A549 (cell line): ENCODE data around the gene OR6N2. TPM values are rescaled to one million over a fixed set of nuclear protein-coding genes. Genes with fewer than 3 reads are reported as not detected.

Experiments used
- ATAC-seq, 2 experiments: fragments of 200-7000 bp in 1 of 2; fragments of >200 bp in 1 of 2; cut with Nextera tagmentation in 1 of 2; cut with Tn5 transposase in 1 of 2; 3 replicates each; pipeline versions ENCODE4 v1.8.0 to v1.9.1; 2018 to 2020; ENCODE audit warnings: mild to moderate bottlenecking in 1 of 2, moderate library complexity in 1 of 2
- CTCF ChIA-PET: fragments of 300-600 bp; sonication (Branson Sonifier 250); formaldehyde crosslinking; extraction: SDS; loops from one replicate; lab custom pipeline; 2021; ENCODE audit warnings: antibody characterized with exemption, inconsistent platforms; lab: Yijun Ruan, JAX
- POLR2A ChIA-PET: fragments of 350-600 bp; formaldehyde crosslinking; extraction: SDS; loops from one replicate; lab custom pipeline; 2021; ENCODE audit warnings: antibody characterized with exemption, inconsistent platforms; lab: Yijun Ruan, JAX
- DNase-seq, 2 experiments: peaks; one replicate each; pipeline versions ENCODE4 v3.0.0 to v3.0.0-alpha.2; 2011 to 2016; ENCODE audit warnings: low read depth in 1 of 2, low spot score in 1 of 2
- FAIRE-seq: peaks from 2 replicates; lab custom pipeline; 2011; peaks lifted over from hg19 to GRCh38; lab: Jason Lieb, UNC
- H3K27ac ChIP-seq, 2 experiments: fragments of >200 bp; sonication (Bioruptor Twin); formaldehyde crosslinking; 3 replicates each; pipeline ENCODE4 v1.5.1; 2016 to 2017
- H3K4me1 ChIP-seq: fragments of >200 bp; sonication (Bioruptor Twin); formaldehyde crosslinking; 3 replicates; pipeline ENCODE4 v1.6.1; 2016
- H3K4me2 ChIP-seq: fragments of >200 bp; sonication (Bioruptor Twin); formaldehyde crosslinking; 3 replicates; pipeline ENCODE4 v1.6.1; 2016
- H3K4me3 ChIP-seq: fragments of >200 bp; sonication (Bioruptor Twin); formaldehyde crosslinking; 3 replicates; pipeline ENCODE4 v1.5.1; 2016
- H3K9me3 ChIP-seq: fragments of >200 bp; sonication (Bioruptor Twin); formaldehyde crosslinking; 3 replicates; pipeline ENCODE4 v1.6.1; 2016
- BHLHE40 ChIP-seq: IDR thresholded peaks from 2 replicates; pipeline ENCODE4 v1.6.1; 2012; ENCODE audit warnings: low read depth, low read length, inconsistent platforms
- CEBPB ChIP-seq, 2 experiments: fragments of >200 bp in 1 of 2; sonication (Bioruptor Twin) in 1 of 2; formaldehyde crosslinking in 1 of 2; IDR thresholded peaks; 2 replicates each; pipeline ENCODE4 v1.6.1; 2012 to 2016
- CHD4 ChIP-seq: fragments of 200-600 bp; sonication (generic); IDR thresholded peaks from 2 replicates; pipeline ENCODE4 v1.6.1; 2016; ENCODE audit warnings: antibody characterized with exemption, mild to moderate bottlenecking, borderline replicate concordance
- EP300 ChIP-seq, 2 experiments: fragments of >200 bp; sonication (Bioruptor Twin); formaldehyde crosslinking; IDR thresholded peaks; 2 replicates in 1 of 2; 3 replicates in 1 of 2; pipeline ENCODE4 v1.6.1; 2016 to 2017
- FOSL2 ChIP-seq, 2 experiments: fragments of 450-650 bp in 1 of 2; fragments of >200 bp in 1 of 2; sonication (Bioruptor Twin) in 1 of 2; formaldehyde crosslinking; IDR thresholded peaks; 2 replicates each; pipeline versions ENCODE4 v1.5.0 to v1.6.1; 2016 to 2020; ENCODE audit warnings: mild to moderate bottlenecking in 1 of 2, moderate library complexity in 1 of 2
- GATA3 ChIP-seq: IDR thresholded peaks from 2 replicates; pipeline ENCODE4 v1.6.1; 2012; ENCODE audit warnings: borderline replicate concordance
- HDAC2 ChIP-seq: fragments of 200-600 bp; sonication (generic); IDR thresholded peaks from 2 replicates; pipeline ENCODE4 v1.6.1; 2016
- HOXA7 ChIP-seq: fragments of 250-450 bp; sonication (Bioruptor Pico); IDR thresholded peaks from 2 replicates; pipeline ENCODE4 v1.5.0; 2020; ENCODE audit warnings: mild to moderate bottlenecking, moderate library complexity
- MAFK ChIP-seq: fragments of 450-650 bp; IDR thresholded peaks from 2 replicates; pipeline ENCODE4 v1.6.1; 2014; ENCODE audit not compliant: partially characterized antibody
- MAZ ChIP-seq: fragments of 150-350 bp; IDR thresholded peaks from 2 replicates; pipeline ENCODE4 v1.6.1; 2014; ENCODE audit warnings: antibody characterized with exemption, low read depth, low read length, borderline replicate concordance
- MYC ChIP-seq: IDR thresholded peaks from 2 replicates; pipeline ENCODE4 v1.6.1; 2012; ENCODE audit warnings: mild to moderate bottlenecking, inconsistent platforms, low read length, improper control_type of control experiment, borderline replicate concordance
- NR3C1 ChIP-seq: fragments of >200 bp; sonication (Bioruptor Twin); formaldehyde crosslinking; IDR thresholded peaks from 3 replicates; pipeline ENCODE4 v1.6.1; 2017
- PHF8 ChIP-seq: fragments of 200-600 bp; sonication (generic); IDR thresholded peaks from 2 replicates; pipeline ENCODE4 v1.6.1; 2016; ENCODE audit warnings: low read depth, mild to moderate bottlenecking, antibody characterized with exemption, moderate library complexity, borderline replicate concordance
- RARB ChIP-seq: fragments of 250-450 bp; sonication (Bioruptor Pico); IDR thresholded peaks from 2 replicates; pipeline ENCODE4 v1.8.0; 2021; ENCODE audit warnings: mild to moderate bottlenecking, moderate library complexity
- RCOR1 ChIP-seq: fragments of 150-350 bp; IDR thresholded peaks from 2 replicates; pipeline ENCODE4 v1.6.1; 2014; ENCODE audit warnings: antibody characterized with exemption, low read length, low read depth
- SMC3 ChIP-seq: fragments of >200 bp; sonication (Bioruptor Twin); formaldehyde crosslinking; IDR thresholded peaks from 3 replicates; pipeline ENCODE4 v1.6.1; 2018; ENCODE audit warnings: inconsistent platforms
- SREBF2 ChIP-seq: fragments of 450-650 bp; IDR thresholded peaks from 2 replicates; pipeline ENCODE4 v1.6.1; 2014; ENCODE audit warnings: mild to moderate bottlenecking, moderate library complexity
- TFCP2L1 ChIP-seq: fragments of 250-450 bp; sonication (Bioruptor Pico); IDR thresholded peaks from 2 replicates; pipeline ENCODE4 v1.5.0; 2021; ENCODE audit warnings: mild to moderate bottlenecking
- ZC3H11A ChIP-seq: fragments of 450-650 bp; IDR thresholded peaks from 2 replicates; pipeline ENCODE4 v1.6.1; 2014; ENCODE audit warnings: antibody characterized with exemption, mild to moderate bottlenecking
- ZNF302 ChIP-seq: fragments of 250-450 bp; sonication (Bioruptor Pico); IDR thresholded peaks from 2 replicates; pipeline ENCODE4 v1.9.0; 2021; ENCODE audit warnings: inconsistent platforms, mild to moderate bottlenecking, moderate library complexity
- ZSCAN20 ChIP-seq: fragments of 250-450 bp; sonication (Bioruptor Pico); IDR thresholded peaks from 2 replicates; pipeline ENCODE4 v1.8.0; 2022; ENCODE audit warnings: mild to moderate bottlenecking, moderate library complexity
- WGBS: methylation state at CpG from one replicate; pipeline ENCODE4 v1.1.6; 2017; ENCODE audit errors: missing lambda C conversion rate; 5-methylcytosine and 5-hydroxymethylcytosine counted together
- polyA plus RNA-seq, 4 experiments: library from polyadenylated mRNA; depleted of rRNA in 3 of 4; stranded (reverse); fragments of >200 nt; fragmentation: RNase III in 1 of 4; extraction: RNeasy Plus Mini Kit Qiagen cat#74134 plus additional on column Dnase treatment in 1 of 4; gene quantifications; 2 replicates in 3 of 4; 3 replicates in 1 of 4; pipeline ENCODE4 v1.2.3, GENCODE V29; 2011 to 2017
- TF ChIP-seq, protein P1 (sequence below): fragments of 150-350 bp; IDR thresholded peaks from 2 replicates; pipeline ENCODE4 v1.6.1; 2014; ENCODE audit warnings: low read depth, mild to moderate bottlenecking, low read length
- TF ChIP-seq, protein P2 (sequence below): fragments of 250-450 bp; sonication (Bioruptor Pico); IDR thresholded peaks from 2 replicates; pipeline ENCODE4 v1.5.0; 2021; ENCODE audit warnings: mild to moderate bottlenecking, moderate library complexity, borderline replicate concordance
- TF ChIP-seq, protein P3 (sequence below): IDR thresholded peaks from 2 replicates; pipeline ENCODE4 v1.6.1; 2012; ENCODE audit warnings: low read depth, borderline replicate concordance
- TF ChIP-seq, protein P4 (sequence below): IDR thresholded peaks from 2 replicates; pipeline ENCODE4 v1.6.1; 2012
- TF ChIP-seq, protein P5 (sequence below): fragments of >200 bp; sonication (Bioruptor Twin); formaldehyde crosslinking; IDR thresholded peaks from 2 replicates; pipeline ENCODE4 v1.6.1; 2016

The OR6N2 gene
- polyA plus RNA-seq, 2 of the 4 experiments (the other 2 are of a cell fraction), result not detected

DNA sequence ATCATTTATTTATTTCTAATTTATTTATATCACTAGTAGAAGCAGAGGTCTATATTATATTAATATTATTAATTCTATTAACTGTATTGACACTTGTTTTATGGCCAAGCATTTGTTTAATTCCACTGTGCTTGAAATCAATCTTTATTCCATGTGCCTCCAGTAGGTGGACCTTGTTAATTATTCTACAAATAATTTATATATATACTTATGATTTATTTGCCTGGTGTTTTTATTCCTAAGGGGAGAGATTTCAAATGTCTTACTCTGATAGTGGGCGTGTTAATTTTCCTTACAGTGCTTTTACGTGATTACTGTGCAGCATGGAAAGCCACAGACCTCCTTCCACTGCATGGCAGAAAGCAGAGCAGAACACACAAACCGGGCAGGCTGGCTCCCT lies 17.5 kb upstream of the OR6N2 start (continued):
- TF ChIP-seq, protein P1, sequence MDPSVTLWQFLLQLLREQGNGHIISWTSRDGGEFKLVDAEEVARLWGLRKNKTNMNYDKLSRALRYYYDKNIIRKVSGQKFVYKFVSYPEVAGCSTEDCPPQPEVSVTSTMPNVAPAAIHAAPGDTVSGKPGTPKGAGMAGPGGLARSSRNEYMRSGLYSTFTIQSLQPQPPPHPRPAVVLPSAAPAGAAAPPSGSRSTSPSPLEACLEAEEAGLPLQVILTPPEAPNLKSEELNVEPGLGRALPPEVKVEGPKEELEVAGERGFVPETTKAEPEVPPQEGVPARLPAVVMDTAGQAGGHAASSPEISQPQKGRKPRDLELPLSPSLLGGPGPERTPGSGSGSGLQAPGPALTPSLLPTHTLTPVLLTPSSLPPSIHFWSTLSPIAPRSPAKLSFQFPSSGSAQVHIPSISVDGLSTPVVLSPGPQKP, result no peak
- TF ChIP-seq ZSCAN20 (CRISPR knock-in tag) (no peak), TFCP2L1 (CRISPR knock-in tag) (no peak)

DNA sequence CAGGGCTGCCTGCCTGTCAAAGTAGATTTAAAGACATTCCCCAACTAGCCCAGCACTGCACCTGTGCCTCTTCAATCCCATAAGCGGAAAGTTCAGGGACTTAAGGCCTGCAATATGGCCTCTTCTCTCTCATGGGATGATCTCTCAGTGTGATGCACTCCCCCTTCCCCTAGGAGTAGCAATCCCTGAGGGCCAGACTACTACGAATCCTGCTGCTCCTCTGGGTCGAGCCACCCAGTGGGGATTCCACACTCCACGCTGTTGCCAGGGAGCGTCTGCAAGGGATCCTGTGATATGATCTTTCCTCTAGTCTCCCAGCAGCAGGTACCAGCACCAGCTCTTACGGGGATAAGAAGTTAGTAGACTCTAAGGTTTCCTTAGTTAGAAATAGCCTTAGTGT lies 13.2 kb upstream of the OR6N2 start:
- no peak for FAIRE-seq
- POLR2A ChIA-PET, result no interaction called here
- ATAC-seq, result no peak

DNA sequence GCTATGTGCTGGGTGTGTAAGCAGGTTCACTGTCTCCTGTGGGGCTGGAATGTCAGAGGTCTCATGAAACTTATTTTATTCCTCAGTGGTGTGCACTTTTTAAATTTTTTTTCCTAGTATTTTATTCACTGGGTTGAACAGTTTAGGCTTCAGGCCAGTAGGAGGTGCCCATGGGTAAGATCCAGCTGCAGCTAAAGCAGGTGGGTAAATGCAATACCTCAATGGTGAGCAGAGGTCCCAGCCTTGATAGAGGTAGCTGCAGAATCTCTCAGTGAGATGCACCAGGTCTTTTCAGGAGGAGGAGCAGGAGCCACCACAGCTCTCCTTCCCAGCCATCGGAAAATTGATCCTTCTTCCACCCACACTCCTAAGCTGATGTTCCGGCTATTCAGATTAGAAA lies 12.6 kb upstream of the OR6N2 start:
- no peak for ATAC-seq
- H3K4me2 ChIP-seq, result no peak overlapping the region
- CTCF ChIA-PET, result interaction anchor here (0.9 kb wide), 1 partner anchor 14 kb away, joined by 3 read pairs; no protein-coding TSS in a partner anchor
- no peak for FAIRE-seq
- no peaks in the 10 kb centered on the region for H3K4me1 ChIP-seq
- 21% methylated on average over 2 of the region's 2 CpGs for WGBS
- H3K9me3 ChIP-seq, result no peaks in the 10 kb centered on the region
- POLR2A ChIA-PET, result no interaction called here
- H3K4me3 ChIP-seq, result no peak overlapping the region
- no peak for DNase-seq
- H3K27ac ChIP-seq, result no peak overlapping the region
- TF ChIP-seq RCOR1, result no peak
- TF ChIP-seq, protein P1, result no peak
- no peak for TF ChIP-seq CHD4
- TF ChIP-seq ZSCAN20 (CRISPR knock-in tag), result no peak
- TF ChIP-seq, protein P2, sequence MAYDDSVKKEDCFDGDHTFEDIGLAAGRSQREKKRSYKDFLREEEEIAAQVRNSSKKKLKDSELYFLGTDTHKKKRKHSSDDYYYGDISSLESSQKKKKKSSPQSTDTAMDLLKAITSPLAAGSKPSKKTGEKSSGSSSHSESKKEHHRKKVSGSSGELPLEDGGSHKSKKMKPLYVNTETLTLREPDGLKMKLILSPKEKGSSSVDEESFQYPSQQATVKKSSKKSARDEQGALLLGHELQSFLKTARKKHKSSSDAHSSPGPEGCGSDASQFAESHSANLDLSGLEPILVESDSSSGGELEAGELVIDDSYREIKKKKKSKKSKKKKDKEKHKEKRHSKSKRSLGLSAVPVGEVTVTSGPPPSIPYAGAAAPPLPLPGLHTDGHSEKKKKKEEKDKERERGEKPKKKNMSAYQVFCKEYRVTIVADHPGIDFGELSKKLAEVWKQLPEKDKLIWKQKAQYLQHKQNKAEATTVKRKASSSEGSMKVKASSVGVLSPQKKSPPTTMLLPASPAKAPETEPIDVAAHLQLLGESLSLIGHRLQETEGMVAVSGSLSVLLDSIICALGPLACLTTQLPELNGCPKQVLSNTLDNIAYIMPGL (CRISPR knock-in tag), result no peak
- TF ChIP-seq, protein P3, sequence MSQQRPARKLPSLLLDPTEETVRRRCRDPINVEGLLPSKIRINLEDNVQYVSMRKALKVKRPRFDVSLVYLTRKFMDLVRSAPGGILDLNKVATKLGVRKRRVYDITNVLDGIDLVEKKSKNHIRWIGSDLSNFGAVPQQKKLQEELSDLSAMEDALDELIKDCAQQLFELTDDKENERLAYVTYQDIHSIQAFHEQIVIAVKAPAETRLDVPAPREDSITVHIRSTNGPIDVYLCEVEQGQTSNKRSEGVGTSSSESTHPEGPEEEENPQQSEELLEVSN, result no peak
- TF ChIP-seq SREBF2, result no peak
- no peak for TF ChIP-seq MAFK
- no peak for TF ChIP-seq HOXA7 (CRISPR knock-in tag)
- no peak for TF ChIP-seq MYC
- no peak for TF ChIP-seq PHF8
- TF ChIP-seq HDAC2, result no peak
- TF ChIP-seq BHLHE40, result no peak
- TF ChIP-seq, all 56 proteins: peak for 0

More for the DNA sequence above, 13.2 kb upstream of the OR6N2 start:
- H3K4me2 ChIP-seq, result no peak overlapping the region
- no peaks in the 10 kb centered on the region for H3K4me1 ChIP-seq
- no peak for DNase-seq
- H3K9me3 ChIP-seq, result no peaks in the 10 kb centered on the region
- H3K27ac ChIP-seq, result no peak overlapping the region
- 4% methylated on average over 5 of the region's 6 CpGs for WGBS
- no peak overlapping the region for H3K4me3 ChIP-seq
- CTCF ChIA-PET, result interaction anchor here (0.9 kb wide), 1 partner anchor 13 kb away, joined by 3 read pairs; no protein-coding TSS in a partner anchor
- TF ChIP-seq BHLHE40, result no peak
- no peak for TF ChIP-seq NR3C1
- no peak for TF ChIP-seq CEBPB (IDR thresholded peaks at IDR 0.05)
- no peak for TF ChIP-seq ZNF302
- no peak for TF ChIP-seq CHD4
- TF ChIP-seq MAZ, result no peak
- no peak for TF ChIP-seq GATA3
- no peak for TF ChIP-seq SREBF2
- TF ChIP-seq EP300 (IDR thresholded peaks at IDR 0.05), result no peak
- TF ChIP-seq RARB (CRISPR knock-in tag), result no peak
- no peak for TF ChIP-seq RCOR1
- TF ChIP-seq HDAC2, result no peak
- no peak for TF ChIP-seq ZC3H11A
- no peak for TF ChIP-seq FOSL2 (IDR thresholded peaks at IDR 0.05)
- TF ChIP-seq FOSL2 (CRISPR knock-in tag; IDR thresholded peaks at IDR 0.05), result no peak
- TF ChIP-seq, protein P4, sequence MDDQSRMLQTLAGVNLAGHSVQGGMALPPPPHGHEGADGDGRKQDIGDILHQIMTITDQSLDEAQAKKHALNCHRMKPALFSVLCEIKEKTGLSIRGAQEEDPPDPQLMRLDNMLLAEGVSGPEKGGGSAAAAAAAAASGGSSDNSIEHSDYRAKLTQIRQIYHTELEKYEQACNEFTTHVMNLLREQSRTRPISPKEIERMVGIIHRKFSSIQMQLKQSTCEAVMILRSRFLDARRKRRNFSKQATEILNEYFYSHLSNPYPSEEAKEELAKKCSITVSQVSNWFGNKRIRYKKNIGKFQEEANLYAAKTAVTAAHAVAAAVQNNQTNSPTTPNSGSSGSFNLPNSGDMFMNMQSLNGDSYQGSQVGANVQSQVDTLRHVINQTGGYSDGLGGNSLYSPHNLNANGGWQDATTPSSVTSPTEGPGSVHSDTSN, result no peak
- TF ChIP-seq, protein P1, result no peak
- TF ChIP-seq, protein P5, sequence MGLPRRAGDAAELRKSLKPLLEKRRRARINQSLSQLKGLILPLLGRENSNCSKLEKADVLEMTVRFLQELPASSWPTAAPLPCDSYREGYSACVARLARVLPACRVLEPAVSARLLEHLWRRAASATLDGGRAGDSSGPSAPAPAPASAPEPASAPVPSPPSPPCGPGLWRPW, result no peak
- TF ChIP-seq SMC3, result no peak
- no peak for TF ChIP-seq MAFK
- TF ChIP-seq, all 56 proteins: peak for 0
